Prostate gland (tissue), 2 donors: Measurements from ENCODE around the gene PNPT1. TPM values are rescaled to one million over a fixed set of nuclear protein-coding genes. Genes with fewer than 3 reads are reported as not detected.
"Not testable (repeated sequence)": the region's sequence is repeated elsewhere in the genome, so short reads cannot be mapped to it uniquely, and the experiment has no call there.

Experiments used
- DNase-seq: peaks from one replicate; pipeline ENCODE4 v3.0.0-alpha.2; 2019; ENCODE audit warnings: low spot score
- H3K27ac ChIP-seq, 2 donors: fragments of 200-600 bp; sonication (generic); 2 replicates each; pipeline ENCODE4 v1.5.1; 2017 to 2019
- H3K27me3 ChIP-seq: fragments of 200-600 bp; sonication (generic); replicated peaks from 2 replicates; pipeline ENCODE4 v1.5.1; 2019; ENCODE audit not compliant: insufficient read depth
- H3K36me3 ChIP-seq, 2 donors: fragments of 200-600 bp; sonication (generic); 1 replicate in 1 of 2; 2 replicates in 1 of 2; pipeline versions ENCODE4 v1.5.1 to v1.8.1; 2017 to 2019
- H3K4me1 ChIP-seq: fragments of 200-600 bp; sonication (generic); replicated peaks from 2 replicates; pipeline ENCODE4 v1.5.1; 2019
- H3K4me3 ChIP-seq, 2 donors: fragments of 200-600 bp; sonication (generic); 2 replicates each; pipeline ENCODE4 v1.5.1; 2017 to 2019
- H3K9me3 ChIP-seq: fragments of 200-600 bp; sonication (generic); 2 replicates; pipeline ENCODE4 v1.5.1; 2017
- POLR2A ChIP-seq: fragments of 450-650 bp; IDR thresholded peaks from one replicate; pipeline ENCODE4 v1.6.1; 2016; ENCODE audit warnings: antibody characterized with exemption, mild to moderate bottlenecking
- POLR2AphosphoS5 ChIP-seq: sonication (generic); formaldehyde crosslinking; IDR thresholded peaks from one replicate; pipeline ENCODE4 v1.6.1; 2017; ENCODE audit warnings: antibody characterized with exemption
- WGBS: methylation state at CpG from one replicate; pipeline ENCODE4 v1.1.5; 2018; 5-methylcytosine and 5-hydroxymethylcytosine counted together
- intact Hi-C: fragments of 100-400 bp; cut with DNase I; formaldehyde crosslinking; loops from one replicate; pipeline ENCODE4 v1.14.2; 2022
- total RNA-seq, 2 donors: library from RNA; depleted of rRNA; stranded (reverse); fragments of >200 nt; gene quantifications; one replicate each; pipeline ENCODE4 v1.1.0, GENCODE V29; 2016
- TF ChIP-seq, protein P1 (sequence below), 4 experiments: fragments of 200-600 bp in 2 of 4; fragments of 450-650 bp in 2 of 4; sonication (generic) in 2 of 4; IDR thresholded peaks; 1 replicate in 3 of 4; 2 replicates in 1 of 4; pipeline ENCODE4 v1.5.1; 2016 to 2019; ENCODE audit warnings: antibody characterized with exemption in 4 of 4, mild to moderate bottlenecking in 2 of 4, moderate library complexity in 2 of 4

PNPT1 gene
- total RNA-seq, 2 donors from 2014 or later = 11.8 to 38.3 TPM

DNA sequence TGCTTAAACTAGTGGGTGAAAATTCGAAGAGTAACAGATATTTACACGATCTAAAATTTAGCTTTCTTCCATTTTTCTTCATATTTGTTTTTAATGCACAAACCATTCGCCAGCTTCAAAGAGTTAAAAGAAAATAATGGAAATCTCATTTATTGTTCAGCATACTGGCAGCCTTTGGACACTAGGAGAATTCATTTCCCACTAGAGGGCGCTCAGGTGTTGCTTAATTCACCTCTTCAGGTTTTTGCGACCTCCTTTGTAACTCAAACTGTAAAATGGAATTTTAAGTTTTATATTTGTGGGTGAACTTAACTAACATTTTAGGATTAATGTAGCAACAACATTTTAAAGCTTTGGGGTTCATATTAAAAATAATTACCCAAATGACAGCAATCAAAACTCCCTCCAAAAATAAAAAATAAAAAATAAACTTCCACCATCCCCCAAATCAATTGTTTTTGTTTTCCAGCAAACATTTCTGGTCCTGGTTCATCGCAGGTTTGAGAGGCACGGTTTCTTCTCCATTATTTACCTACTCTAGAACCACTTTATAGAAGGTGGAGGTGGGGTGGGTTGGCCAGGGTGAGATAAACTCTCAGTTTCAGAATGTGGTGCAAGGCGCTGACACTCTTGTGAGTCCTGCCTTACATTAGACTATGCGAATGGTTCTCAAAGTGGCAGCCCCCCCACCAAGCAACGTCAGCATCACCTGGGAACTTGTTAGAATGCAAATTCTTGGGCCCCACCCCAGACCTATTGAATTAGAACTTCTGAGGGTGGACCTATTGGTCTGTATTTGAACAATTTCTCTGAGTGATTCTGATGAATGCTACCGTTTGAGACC, 24.7 kb upstream of the PNPT1 start:
- WGBS = 25% methylated on average over 11 of the region's 11 CpGs
- Histone ChIP-seq H3K27ac (no peak overlapping the region), H3K27me3 (no peaks in the 10 kb centered on the region), H3K4me1 (no peaks in the 10 kb centered on the region), H3K36me3 (no peaks in the 10 kb centered on the region), H3K9me3 (no peaks in the 10 kb centered on the region), H3K4me3 (no peak overlapping the region)
- intact Hi-C loops = loop anchor here (2.0 to 5.0 kb wide), 2 partner anchors 290 to 414 kb away; no protein-coding TSS in a partner anchor
- TF ChIP-seq POLR2A = no peak
- TF ChIP-seq, protein P1, sequence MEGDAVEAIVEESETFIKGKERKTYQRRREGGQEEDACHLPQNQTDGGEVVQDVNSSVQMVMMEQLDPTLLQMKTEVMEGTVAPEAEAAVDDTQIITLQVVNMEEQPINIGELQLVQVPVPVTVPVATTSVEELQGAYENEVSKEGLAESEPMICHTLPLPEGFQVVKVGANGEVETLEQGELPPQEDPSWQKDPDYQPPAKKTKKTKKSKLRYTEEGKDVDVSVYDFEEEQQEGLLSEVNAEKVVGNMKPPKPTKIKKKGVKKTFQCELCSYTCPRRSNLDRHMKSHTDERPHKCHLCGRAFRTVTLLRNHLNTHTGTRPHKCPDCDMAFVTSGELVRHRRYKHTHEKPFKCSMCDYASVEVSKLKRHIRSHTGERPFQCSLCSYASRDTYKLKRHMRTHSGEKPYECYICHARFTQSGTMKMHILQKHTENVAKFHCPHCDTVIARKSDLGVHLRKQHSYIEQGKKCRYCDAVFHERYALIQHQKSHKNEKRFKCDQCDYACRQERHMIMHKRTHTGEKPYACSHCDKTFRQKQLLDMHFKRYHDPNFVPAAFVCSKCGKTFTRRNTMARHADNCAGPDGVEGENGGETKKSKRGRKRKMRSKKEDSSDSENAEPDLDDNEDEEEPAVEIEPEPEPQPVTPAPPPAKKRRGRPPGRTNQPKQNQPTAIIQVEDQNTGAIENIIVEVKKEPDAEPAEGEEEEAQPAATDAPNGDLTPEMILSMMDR (IDR thresholded peaks at IDR 0.05) = peak; percentile 64 to 77 (median 72)
- peak; percentile 64 for DNase-seq

GRCh38 chr2:55715626-55716025, 22.0 kb upstream of the PNPT1 start:
- H3K36me3 ChIP-seq = no peaks in the 10 kb centered on the region
- TF ChIP-seq POLR2A (no peak), POLR2AphosphoS5 (no peak)
- TF ChIP-seq, protein P1 (IDR thresholded peaks at IDR 0.05) = no peak
- no peaks in the 10 kb centered on the region for H3K4me1 ChIP-seq
- H3K27me3 ChIP-seq = no peaks in the 10 kb centered on the region
- H3K9me3 ChIP-seq = no peaks in the 10 kb centered on the region
- 86% methylated on average over 4 of the region's 4 CpGs for WGBS
- H3K27ac ChIP-seq = no peak overlapping the region
- no peak overlapping the region for H3K4me3 ChIP-seq
- intact Hi-C loops = loop anchor here (5.0 kb wide), 1 partner anchor 417 kb away; no protein-coding TSS in a partner anchor
- no peak for DNase-seq

GRCh38 chr2:55715178-55715577, 21.5 kb upstream of the PNPT1 start:
- not testable (repeated sequence) for DNase-seq, H3K27me3 ChIP-seq, H3K4me3 ChIP-seq, H3K9me3 ChIP-seq, H3K36me3 ChIP-seq, H3K27ac ChIP-seq, H3K4me1 ChIP-seq
- intact Hi-C loops = loop anchor here (5.0 kb wide), 1 partner anchor 417 kb away; no protein-coding TSS in a partner anchor
- 90% methylated on average over 3 of the region's 3 CpGs for WGBS

GRCh38 chr2:55712477-55713060, 18.9 kb upstream of the PNPT1 start:
- Histone ChIP-seq H3K36me3 (no peaks in the 10 kb centered on the region), H3K4me1 (no peaks in the 10 kb centered on the region), H3K9me3 (no peaks in the 10 kb centered on the region), H3K27ac (no peak overlapping the region), H3K27me3 (no peaks in the 10 kb centered on the region), H3K4me3 (no peak overlapping the region)
- intact Hi-C loops = no loop called here
- no peak for DNase-seq
- TF ChIP-seq, protein P1 (IDR thresholded peaks at IDR 0.05) = no peak
- TF ChIP-seq POLR2AphosphoS5 = no peak
- no peak for TF ChIP-seq POLR2A
- WGBS = 66% methylated on average over 6 of the region's 6 CpGs

DNA sequence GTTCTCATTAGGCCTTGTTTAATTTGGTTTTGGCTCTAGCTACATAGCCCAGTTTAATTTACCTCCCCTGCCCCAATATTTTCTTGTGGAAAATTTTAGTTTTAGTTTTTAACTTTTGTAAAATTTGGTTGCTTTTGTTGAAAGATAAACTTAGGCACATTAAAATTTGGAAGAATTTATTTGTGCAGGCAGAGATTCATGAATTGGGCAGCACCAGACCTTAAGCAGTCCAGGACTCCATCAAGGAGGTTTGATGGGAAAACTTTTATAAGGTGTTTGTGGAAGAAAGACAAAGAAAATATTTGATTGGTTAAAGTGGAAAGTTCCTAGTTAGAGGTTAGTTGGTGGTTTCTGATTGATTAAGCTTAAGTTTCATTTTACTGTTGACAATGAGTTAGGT, 16.4 kb upstream of the PNPT1 start:
- no peak overlapping the region for H3K4me3 ChIP-seq
- DNase-seq = no peak
- no peaks in the 10 kb centered on the region for H3K9me3 ChIP-seq
- intact Hi-C loops = no loop called here
- TF ChIP-seq POLR2A = no peak
- no peak for TF ChIP-seq POLR2AphosphoS5
- TF ChIP-seq, protein P1 (IDR thresholded peaks at IDR 0.05) = no peak
- no peaks in the 10 kb centered on the region for H3K27me3 ChIP-seq
- no peaks in the 10 kb centered on the region for H3K36me3 ChIP-seq
- H3K27ac ChIP-seq = no peak overlapping the region
- H3K4me1 ChIP-seq = no peaks in the 10 kb centered on the region
